Heart left ventricle (tissue), 16 donors: ENCODE data around the gene SH3BGR. TPM values are rescaled to one million over a fixed set of nuclear protein-coding genes. Genes with fewer than 3 reads are reported as not detected.

Source experiments
- ATAC-seq, 4 donors: fragments of 200-7000 bp; cut with Tn5 transposase; one replicate each; pipeline ENCODE4 v1.9.1; 2020 to 2022; ENCODE audit warnings: moderate library complexity in 4 of 4, mild to moderate bottlenecking in 3 of 4, moderate number of reproducible peaks in 1 of 4
- DNase-seq, 5 donors: peaks; one replicate each; pipeline ENCODE4 v3.0.0-alpha.2; 2020
- H3K27ac ChIP-seq, 12 donors: fragments of 200-600 bp; sonication (generic) in 4 of 12; one replicate each; pipeline versions ENCODE4 v1.5.0 to v1.8.0; 2016 to 2022; ENCODE audit warnings: mild to moderate bottlenecking in 2 of 12
- H3K27me3 ChIP-seq, 9 donors: fragments of 200-600 bp; sonication (generic) in 2 of 9; one replicate each; pipeline versions ENCODE4 v1.5.1 to v1.8.0; 2016 to 2022; ENCODE audit warnings: mild to moderate bottlenecking in 3 of 9
- H3K36me3 ChIP-seq, 9 donors: fragments of 200-600 bp; sonication (generic) in 2 of 9; one replicate each; pipeline versions ENCODE4 v1.5.0 to v1.8.0; 2018 to 2022; ENCODE audit warnings: mild to moderate bottlenecking in 2 of 9
- H3K4me1 ChIP-seq, 12 donors: fragments of 200-600 bp; sonication (generic) in 4 of 12; one replicate each; pipeline versions ENCODE4 v1.5.0 to v1.8.0; 2016 to 2022; ENCODE audit warnings: mild to moderate bottlenecking in 3 of 12
- H3K4me3 ChIP-seq, 12 donors: fragments of 200-600 bp; sonication (generic) in 4 of 12; one replicate each; pipeline versions ENCODE4 v1.5.0 to v1.8.0; 2017 to 2022; ENCODE audit warnings: mild to moderate bottlenecking in 9 of 12, moderate library complexity in 4 of 12
- H3K9me3 ChIP-seq, 12 donors: fragments of 200-600 bp; sonication (generic) in 4 of 12; one replicate each; pipeline versions ENCODE4 v1.5.0 to v1.8.0; 2016 to 2022; ENCODE audit warnings: mild to moderate bottlenecking in 1 of 12
- CTCF ChIP-seq, 12 donors: fragments of 200-600 bp; sonication (generic) in 4 of 12; IDR thresholded peaks; one replicate each; pipeline versions ENCODE4 v1.5.0 to v1.8.0; 2018 to 2022; ENCODE audit warnings: antibody characterized with exemption in 12 of 12, mild to moderate bottlenecking in 5 of 12
- POLR2A ChIP-seq, 2 donors: fragments of 450-650 bp; IDR thresholded peaks; one replicate each; pipeline ENCODE4 v1.6.1; 2017; ENCODE audit warnings: antibody characterized with exemption in 2 of 2, mild to moderate bottlenecking in 2 of 2, moderate library complexity in 2 of 2
- WGBS, 4 donors: extraction: QIAGEN DNeasy Blood & Tissue Kit in 2 of 4; methylation state at CpG; one replicate each; pipeline versions ENCODE4 v1.1.5 to v1.1.7; 2013 to 2018; 5-methylcytosine and 5-hydroxymethylcytosine counted together
- intact Hi-C, 10 donors: fragments of 100-400 bp; cut with DNase I; formaldehyde crosslinking; loops; one replicate each; pipeline versions ENCODE4 v1.11.1 to v1.14.2; 2022
- polyA plus RNA-seq, 2 donors: library from polyadenylated mRNA; stranded (reverse); fragments of 200-250 nt; gene quantifications; one replicate each; pipeline ENCODE4 v1.2.3, GENCODE V29; 2013
- total RNA-seq, 9 donors: library from RNA; depleted of rRNA in 2 of 9; stranded (reverse); fragments of >200 nt in 2 of 9; fragmentation: NEBNext Ultra II Directional in 3 of 9; extraction: Animal tissue kit (Norgen Biotek cat#: 25700) in 3 of 9; gene quantifications; one replicate each; pipeline versions ENCODE4 v1.1.0 to v1.2.4, GENCODE V29; 2016 to 2023
- donor health status: ischemic (EF 13 %, LVEDD 7.1; RV severe dilation, severe dysfunction).
- donor health status: healthy with polysubstance abuse.
- donor health status: DM: no; HTN: yes; CAD: no.
- donor health status: DM: no; HTN: no; CAD: no.
- donor health status: ischemic (EF 25% LVEDD 6.9; RV normal size, moderate dysfunction).
- donor health status: ischemic (EF 25% LVEDD 5.7; RV mildly dilated, moderate dysfunction).
- donor health status: healthy.
- donor health status: DM: yes; HTN: yes; CAD: no.
- donor health status: ischemic (EF 35%, LVEDD 5.7; RV mildly dilated, moderate dysfunction).
- donor health status: nonischemic (EF 11% LVEDD 7.7; RV severe dilation, severe dysfunction).
- donor health status: DM: yes; HTN: yes; CAD: no.
- donor health status: PGD.
- donor health status: ischemic (EF 29% LVEDD 5.4; RV normal size, mild dysfunction).
- donor health status: nonischemic (EF 23%, LVEDD 6.1; RV moderate dilation, normal function).

SH3BGR gene
- total and polyA plus RNA-seq, 11 donors: 52.1 to 357 (median 135) TPM

- no peak for DNase-seq
- intact Hi-C loops: no loop called here
- Histone ChIP-seq H3K4me1 (no peaks in the 10 kb centered on the region), H3K4me3 (no peak overlapping the region), H3K9me3 (no peaks in the 10 kb centered on the region), H3K27ac (no peak overlapping the region), H3K36me3 (no peaks in the 10 kb centered on the region), H3K27me3 (no peaks in the 10 kb centered on the region)
- ATAC-seq: no peak
- TF ChIP-seq POLR2A (IDR thresholded peaks at IDR 0.05) (no peak), CTCF (IDR thresholded peaks at IDR 0.05) (no peak)
- WGBS, 4 donors: 49 to 100% (median 95%) methylated on average over 2 of the region's 2 CpGs
Observed at GRCh38 chr21:39429445-39429844, 22.3 kb upstream of the SH3BGR start.

GRCh38 chr21:39430016-39430415 is 21.8 kb upstream of the SH3BGR start:
- H3K27ac ChIP-seq: no peak overlapping the region
- H3K9me3 ChIP-seq: no peaks in the 10 kb centered on the region
- WGBS, 4 donors: 81 to 87% (median 84%) methylated on average over 3 of the region's 3 CpGs
- intact Hi-C loops: no loop called here
- H3K4me1 ChIP-seq: no peaks in the 10 kb centered on the region
- ATAC-seq: no peak
- no peak for TF ChIP-seq POLR2A (IDR thresholded peaks at IDR 0.05)
- TF ChIP-seq CTCF (IDR thresholded peaks at IDR 0.05): no peak
- no peaks in the 10 kb centered on the region for H3K36me3 ChIP-seq
- no peak for DNase-seq
- H3K4me3 ChIP-seq: no peak overlapping the region
- no peaks in the 10 kb centered on the region for H3K27me3 ChIP-seq

GRCh38 chr21:39430457-39430856 is 21.3 kb upstream of the SH3BGR start:
- no peaks in the 10 kb centered on the region for H3K4me1 ChIP-seq
- no peaks in the 10 kb centered on the region for H3K9me3 ChIP-seq
- H3K4me3 ChIP-seq: no peak overlapping the region
- WGBS, 4 donors: 49 to 56% (median 56%) methylated on average over 4 of the region's 4 CpGs
- H3K27me3 ChIP-seq: no peaks in the 10 kb centered on the region
- ATAC-seq (no peak), DNase-seq (no peak)
- no peak overlapping the region for H3K27ac ChIP-seq
- TF ChIP-seq POLR2A (IDR thresholded peaks at IDR 0.05) (no peak), CTCF (IDR thresholded peaks at IDR 0.05) (no peak)
- intact Hi-C loops: no loop called here
- no peaks in the 10 kb centered on the region for H3K36me3 ChIP-seq

- intact Hi-C loops: no loop called here
- 68 to 85% (median 75%) methylated on average over 2 of the region's 2 CpGs for WGBS, 4 donors
- no peak for TF ChIP-seq CTCF (IDR thresholded peaks at IDR 0.05)
- TF ChIP-seq POLR2A (IDR thresholded peaks at IDR 0.05): no peak
Observed at GRCh38 chr21:39430954-39431353, 20.8 kb upstream of the SH3BGR start.

More at GRCh38 chr21:39430954-39431353, 20.8 kb upstream of the SH3BGR start:
- no peaks in the 10 kb centered on the region for H3K27me3 ChIP-seq
- H3K9me3 ChIP-seq: no peaks in the 10 kb centered on the region
- no peak overlapping the region for H3K27ac ChIP-seq
- DNase-seq (no peak), ATAC-seq (no peak)
- no peaks in the 10 kb centered on the region for H3K36me3 ChIP-seq
- no peaks in the 10 kb centered on the region for H3K4me1 ChIP-seq
- no peak overlapping the region for H3K4me3 ChIP-seq
